ENCODE results near the gene LPAR2.

Gene LPAR2

DNA sequence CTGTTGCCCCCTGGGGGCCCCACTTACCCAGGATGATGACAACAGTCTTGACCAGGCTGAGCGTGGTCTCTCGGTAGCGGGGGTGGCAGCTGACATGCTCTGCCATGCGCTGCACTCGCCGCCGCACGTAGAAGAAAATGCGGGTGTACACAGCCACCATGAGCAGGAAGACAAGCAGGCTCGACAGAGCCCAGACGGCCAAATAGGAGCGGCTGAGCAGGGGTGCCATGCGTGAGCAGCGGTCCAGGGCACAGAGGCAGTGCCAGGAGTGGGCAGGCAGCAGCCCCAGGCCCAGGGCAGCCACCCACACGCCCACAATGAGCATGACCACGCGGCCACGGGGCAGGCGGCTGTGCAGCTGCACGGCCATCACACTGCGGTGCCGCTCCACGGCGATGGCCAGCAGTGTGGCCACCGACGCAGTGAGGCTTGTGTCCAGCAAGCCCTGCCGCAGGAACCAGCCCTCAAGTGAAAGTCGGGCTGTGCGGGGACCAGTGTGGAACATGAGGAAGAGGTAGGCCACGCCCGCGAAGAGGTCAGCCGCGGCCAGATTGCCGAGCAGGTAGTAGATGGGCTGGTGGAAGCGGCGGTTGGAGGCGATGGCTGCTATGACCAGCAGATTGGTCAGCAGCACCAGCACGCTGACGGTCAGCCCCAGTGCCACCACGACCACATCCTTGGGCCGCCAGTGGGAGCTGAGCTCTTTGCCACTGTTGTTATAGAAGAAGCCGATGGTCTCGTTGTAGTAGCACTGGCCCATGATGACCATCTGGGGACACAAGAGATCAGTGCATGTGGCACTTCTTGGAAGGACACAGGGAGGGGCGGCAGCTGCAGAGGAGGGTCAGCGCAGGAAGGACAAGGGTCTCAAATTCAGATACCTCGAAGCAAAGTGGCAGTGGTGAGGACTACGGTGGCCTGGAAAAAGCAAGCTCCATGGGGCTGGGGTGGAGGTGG, 1.2 kb downstream of the LPAR2 start:
- intact Hi-C loops (cut with DNase I; ENCODE audit: low total_unique reads): no loop called here
- DNase-seq: no peak
- H3K9me3 ChIP-seq: no peaks in the 10 kb centered on the region
- no peak overlapping the region for H3K27ac ChIP-seq
- TF ChIP-seq, protein P1, sequence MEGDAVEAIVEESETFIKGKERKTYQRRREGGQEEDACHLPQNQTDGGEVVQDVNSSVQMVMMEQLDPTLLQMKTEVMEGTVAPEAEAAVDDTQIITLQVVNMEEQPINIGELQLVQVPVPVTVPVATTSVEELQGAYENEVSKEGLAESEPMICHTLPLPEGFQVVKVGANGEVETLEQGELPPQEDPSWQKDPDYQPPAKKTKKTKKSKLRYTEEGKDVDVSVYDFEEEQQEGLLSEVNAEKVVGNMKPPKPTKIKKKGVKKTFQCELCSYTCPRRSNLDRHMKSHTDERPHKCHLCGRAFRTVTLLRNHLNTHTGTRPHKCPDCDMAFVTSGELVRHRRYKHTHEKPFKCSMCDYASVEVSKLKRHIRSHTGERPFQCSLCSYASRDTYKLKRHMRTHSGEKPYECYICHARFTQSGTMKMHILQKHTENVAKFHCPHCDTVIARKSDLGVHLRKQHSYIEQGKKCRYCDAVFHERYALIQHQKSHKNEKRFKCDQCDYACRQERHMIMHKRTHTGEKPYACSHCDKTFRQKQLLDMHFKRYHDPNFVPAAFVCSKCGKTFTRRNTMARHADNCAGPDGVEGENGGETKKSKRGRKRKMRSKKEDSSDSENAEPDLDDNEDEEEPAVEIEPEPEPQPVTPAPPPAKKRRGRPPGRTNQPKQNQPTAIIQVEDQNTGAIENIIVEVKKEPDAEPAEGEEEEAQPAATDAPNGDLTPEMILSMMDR (IDR thresholded peaks at IDR 0.05): no peak
- peaks cover 0 to 26% of the 10 kb centered on the region in 2 donors for H3K27me3 ChIP-seq
- peaks cover 0 to 21% (median 12%) of the 10 kb centered on the region in 4 donors for H3K4me1 ChIP-seq
- peaks cover 0 to 11% (median 6%) of the 10 kb centered on the region in 3 donors for H3K36me3 ChIP-seq
- H3K4me3 ChIP-seq: no peak overlapping the region

DNA sequence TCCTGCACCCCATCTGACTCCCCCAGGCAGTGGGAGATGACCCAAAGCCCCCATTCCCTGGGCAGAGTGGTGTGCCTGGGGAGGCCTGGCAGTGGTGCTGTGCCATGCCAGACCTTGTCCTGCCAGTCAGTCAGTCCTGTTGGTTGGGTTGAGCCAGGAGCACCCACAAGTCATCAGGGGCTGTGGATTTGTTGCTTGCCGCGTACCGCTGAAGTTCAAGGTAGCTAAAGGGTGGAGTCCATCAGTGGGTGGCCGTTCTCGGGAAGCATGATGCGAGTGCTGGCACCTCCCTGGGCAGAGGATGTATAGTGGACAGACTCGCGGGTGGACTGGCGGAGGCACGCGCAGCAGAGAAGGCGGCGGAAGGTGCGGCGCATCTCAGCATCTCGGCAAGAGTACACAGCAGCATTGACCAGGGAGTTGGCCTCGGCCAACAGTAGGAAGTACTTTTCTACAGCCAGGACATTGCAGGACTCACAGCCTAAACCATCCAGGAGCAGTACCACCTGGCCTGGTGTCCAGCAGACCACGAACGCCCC, 3.9 kb downstream of the LPAR2 start:
- Histone ChIP-seq H3K4me3 (no peak overlapping the region), H3K4me1 (peaks cover 0 to 21% (median 12%) of the 10 kb centered on the region in 4 donors), H3K9me3 (no peaks in the 10 kb centered on the region), H3K36me3 (peaks cover 0 to 11% (median 0%) of the 10 kb centered on the region in 3 donors), H3K27ac (no peak overlapping the region), H3K27me3 (peaks cover 0 to 26% of the 10 kb centered on the region in 2 donors)
- intact Hi-C loops (cut with DNase I; ENCODE audit: low total_unique reads): no loop called here
- no peak for DNase-seq
- TF ChIP-seq, protein P1 (IDR thresholded peaks at IDR 0.05): no peak

DNA sequence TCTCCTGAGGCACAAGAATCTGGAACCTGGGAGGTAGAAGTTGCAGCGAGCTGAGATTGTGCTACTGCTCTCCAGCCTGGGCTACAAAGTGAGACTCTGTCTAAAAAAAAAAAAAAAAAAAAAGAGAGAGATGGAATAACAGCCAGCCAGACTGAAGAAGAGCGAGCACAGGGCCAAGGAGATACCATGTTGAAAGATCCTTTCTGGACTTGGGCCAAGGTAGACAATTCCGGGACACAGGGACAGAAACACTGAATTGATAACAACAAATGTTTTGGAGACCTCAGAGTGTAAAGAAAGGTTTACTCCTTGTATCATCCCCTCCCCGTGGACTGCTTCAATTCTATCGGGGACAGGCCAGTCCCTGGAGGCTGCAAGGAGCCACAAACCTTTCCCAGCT, 4.6 kb downstream of the LPAR2 start:
- no peaks in the 10 kb centered on the region for H3K9me3 ChIP-seq
- no peak overlapping the region for H3K27ac ChIP-seq
- peaks cover 0 to 21% (median 9%) of the 10 kb centered on the region in 4 donors for H3K4me1 ChIP-seq
- peaks cover 0 to 11% (median 0%) of the 10 kb centered on the region in 3 donors for H3K36me3 ChIP-seq
- TF ChIP-seq, protein P1 (IDR thresholded peaks at IDR 0.05): no peak
- peaks cover 0 to 25% of the 10 kb centered on the region in 2 donors for H3K27me3 ChIP-seq
- intact Hi-C loops (cut with DNase I; ENCODE audit: low total_unique reads): no loop called here
- no peak overlapping the region for H3K4me3 ChIP-seq
- DNase-seq: no peak

DNA sequence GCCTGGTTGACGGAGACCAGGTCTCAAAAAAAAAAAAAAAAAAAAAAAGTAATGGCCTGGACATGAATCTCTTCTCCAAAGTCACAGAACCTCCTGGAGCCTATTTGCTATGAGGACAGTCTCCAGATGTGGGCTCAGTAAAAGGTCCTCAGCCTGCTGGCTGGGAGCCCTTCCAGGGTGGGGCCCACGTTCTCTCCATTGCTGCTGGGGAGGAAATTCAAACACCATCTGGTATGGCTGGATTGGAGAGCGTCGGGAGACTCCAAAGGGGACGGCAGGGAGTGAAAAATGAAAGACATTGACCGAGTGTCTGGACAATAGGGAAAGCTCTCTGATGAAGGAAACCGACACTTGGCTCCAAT, 8.2 kb downstream of the LPAR2 start:
- DNase-seq: no peak
- peaks cover 0 to 9% (median 2%) of the 10 kb centered on the region in 4 donors for H3K4me1 ChIP-seq
- H3K9me3 ChIP-seq: no peaks in the 10 kb centered on the region
- H3K27ac ChIP-seq: no peak overlapping the region
- intact Hi-C loops (cut with DNase I; ENCODE audit: low total_unique reads): no loop called here
- H3K4me3 ChIP-seq: no peak overlapping the region
- peaks cover 0 to 30% of the 10 kb centered on the region in 2 donors for H3K27me3 ChIP-seq
- peaks cover 0 to 11% (median 0%) of the 10 kb centered on the region in 3 donors for H3K36me3 ChIP-seq
- TF ChIP-seq, protein P1 (IDR thresholded peaks at IDR 0.05): no peak

DNA sequence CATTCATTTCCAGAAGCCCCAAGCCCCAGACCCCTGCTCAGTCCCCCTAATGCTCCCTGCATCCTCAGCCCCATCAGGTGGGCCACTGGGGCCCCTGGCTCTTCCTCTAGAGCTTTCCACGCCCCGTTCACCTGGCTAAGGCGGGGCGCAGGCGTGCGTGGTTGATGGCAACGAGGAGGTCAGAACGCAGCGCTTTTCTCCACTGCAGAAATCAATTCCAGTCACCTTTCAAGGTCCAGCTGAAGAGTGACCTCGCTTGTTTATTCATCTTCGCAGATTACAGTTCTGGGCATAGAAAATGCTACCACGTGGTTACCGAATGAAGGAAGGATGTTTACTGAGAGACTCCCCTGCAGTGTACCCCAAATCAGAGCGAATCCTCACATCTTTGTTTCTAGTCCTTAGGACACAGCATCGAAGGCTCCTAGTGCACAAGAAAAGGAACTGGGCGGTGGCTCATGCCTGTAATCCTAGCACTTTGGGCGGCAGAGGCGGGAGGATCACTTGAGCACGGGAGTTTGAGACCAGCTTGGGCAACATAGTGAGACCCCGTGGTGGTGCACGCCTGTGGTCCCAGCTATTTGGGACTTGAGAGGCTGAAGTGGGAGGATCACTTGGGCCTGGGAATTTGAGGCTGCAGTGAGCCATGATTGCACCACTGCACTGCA, 8.7 kb downstream of the LPAR2 start:
- Histone ChIP-seq H3K27ac (no peak overlapping the region), H3K36me3 (peaks cover 0 to 9% (median 0%) of the 10 kb centered on the region in 3 donors), H3K27me3 (peaks cover 0 to 30% of the 10 kb centered on the region in 2 donors), H3K4me3 (no peak overlapping the region), H3K4me1 (peaks cover 0 to 9% (median 2%) of the 10 kb centered on the region in 4 donors), H3K9me3 (no peaks in the 10 kb centered on the region)
- no peak for DNase-seq
- TF ChIP-seq, protein P1 (IDR thresholded peaks at IDR 0.05): no peak
- intact Hi-C loops (cut with DNase I; ENCODE audit: low total_unique reads): no loop called here
